ENCODE data around the gene SYT3. TPM values are rescaled to one million over a fixed set of nuclear protein-coding genes. Genes with fewer than 3 reads are reported as not detected.
"Not testable (repeated sequence)": the region's sequence is repeated elsewhere in the genome, so short reads cannot be mapped to it uniquely, and the experiment has no call there.

SYT3 gene
- total RNA-seq, 1 donor from 2014 or later = 0.47 TPM

DNA sequence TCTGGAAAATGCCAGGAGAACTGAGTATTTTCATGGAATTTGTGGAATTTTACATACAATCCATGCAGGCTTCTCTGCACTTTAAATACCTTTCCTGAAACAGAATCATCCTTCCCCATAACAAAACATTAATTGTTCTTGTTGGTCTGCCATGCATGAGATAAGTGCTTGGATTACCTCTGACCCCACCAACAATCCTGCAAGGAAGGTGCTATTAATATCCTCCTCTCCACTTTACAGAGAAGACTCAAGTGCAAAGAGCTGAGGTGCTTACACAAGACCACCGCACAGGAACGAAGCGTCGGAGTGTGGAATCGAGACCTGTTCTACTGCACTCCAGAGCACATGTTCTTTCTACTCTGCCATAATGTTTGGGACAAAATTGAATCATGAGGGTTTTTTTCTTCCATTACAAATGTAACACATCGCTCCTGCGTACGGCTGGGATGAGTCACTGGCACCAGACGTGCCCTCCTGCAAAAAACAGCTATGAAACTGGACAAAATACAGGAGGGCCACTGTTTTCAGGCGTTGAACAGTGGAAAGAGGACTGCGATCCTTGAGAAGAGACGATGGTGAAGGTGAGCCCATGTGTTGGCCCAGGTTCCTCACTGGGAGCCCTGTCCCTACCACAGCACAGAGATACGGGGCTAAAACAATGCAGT, 58.6 kb downstream of the SYT3 start:
- TF ChIP-seq, protein P1, sequence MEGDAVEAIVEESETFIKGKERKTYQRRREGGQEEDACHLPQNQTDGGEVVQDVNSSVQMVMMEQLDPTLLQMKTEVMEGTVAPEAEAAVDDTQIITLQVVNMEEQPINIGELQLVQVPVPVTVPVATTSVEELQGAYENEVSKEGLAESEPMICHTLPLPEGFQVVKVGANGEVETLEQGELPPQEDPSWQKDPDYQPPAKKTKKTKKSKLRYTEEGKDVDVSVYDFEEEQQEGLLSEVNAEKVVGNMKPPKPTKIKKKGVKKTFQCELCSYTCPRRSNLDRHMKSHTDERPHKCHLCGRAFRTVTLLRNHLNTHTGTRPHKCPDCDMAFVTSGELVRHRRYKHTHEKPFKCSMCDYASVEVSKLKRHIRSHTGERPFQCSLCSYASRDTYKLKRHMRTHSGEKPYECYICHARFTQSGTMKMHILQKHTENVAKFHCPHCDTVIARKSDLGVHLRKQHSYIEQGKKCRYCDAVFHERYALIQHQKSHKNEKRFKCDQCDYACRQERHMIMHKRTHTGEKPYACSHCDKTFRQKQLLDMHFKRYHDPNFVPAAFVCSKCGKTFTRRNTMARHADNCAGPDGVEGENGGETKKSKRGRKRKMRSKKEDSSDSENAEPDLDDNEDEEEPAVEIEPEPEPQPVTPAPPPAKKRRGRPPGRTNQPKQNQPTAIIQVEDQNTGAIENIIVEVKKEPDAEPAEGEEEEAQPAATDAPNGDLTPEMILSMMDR (IDR thresholded peaks at IDR 0.05) = no peak
- Mint-ChIP-seq H3K27ac (ENCODE audit: unreplicated experiment) (no peak overlapping the region), H3K36me3 (ENCODE audit: low read depth) (no peaks in the 10 kb centered on the region)

DNA sequence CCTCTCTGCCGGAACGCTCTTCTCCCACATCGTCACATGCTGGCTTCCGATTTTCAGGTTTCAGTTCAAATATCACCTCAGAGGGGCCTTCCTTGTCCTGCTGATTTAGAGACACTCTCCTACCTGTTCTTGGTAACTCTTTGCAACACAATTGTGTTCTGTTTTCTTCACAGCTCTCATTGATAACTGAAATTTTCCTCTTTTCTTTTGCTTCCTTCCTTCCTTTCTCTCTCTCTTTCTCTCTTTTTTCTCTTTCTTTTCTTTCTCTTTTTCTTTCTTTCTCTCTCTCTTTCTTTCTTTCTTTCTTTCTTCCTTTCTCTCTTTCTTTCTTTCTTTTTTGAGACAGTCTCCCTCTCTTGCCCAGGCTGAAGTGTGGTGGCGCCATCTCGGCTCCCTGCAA, 59.4 kb downstream of the SYT3 start:
- Mint-ChIP-seq H3K27me3 (ENCODE audit: low read depth) (peaks cover 9% of the 10 kb centered on the region), H3K4me3 (ENCODE audit: unreplicated experiment) (no peak overlapping the region), H3K4me1 (ENCODE audit: low read depth) (peaks cover 4% of the 10 kb centered on the region), H3K36me3 (ENCODE audit: low read depth) (no peaks in the 10 kb centered on the region), H3K9me3 (ENCODE audit: low read depth) (no peaks in the 10 kb centered on the region), H3K27ac (ENCODE audit: unreplicated experiment) (no peak overlapping the region)
- TF ChIP-seq, protein P1 (IDR thresholded peaks at IDR 0.05) = no peak
- DNase-seq (ENCODE audit: low spot score) = no peak

More for the DNA sequence above, 58.6 kb downstream of the SYT3 start:
- no peak overlapping the region for H3K4me3 Mint-ChIP-seq (ENCODE audit: unreplicated experiment)
- H3K4me1 Mint-ChIP-seq (ENCODE audit: low read depth) = peaks cover 4% of the 10 kb centered on the region
- DNase-seq (ENCODE audit: low spot score) = peak; percentile 25
- H3K9me3 Mint-ChIP-seq (ENCODE audit: low read depth) = no peaks in the 10 kb centered on the region
- H3K27me3 Mint-ChIP-seq (ENCODE audit: low read depth) = peaks cover 9% of the 10 kb centered on the region

DNA sequence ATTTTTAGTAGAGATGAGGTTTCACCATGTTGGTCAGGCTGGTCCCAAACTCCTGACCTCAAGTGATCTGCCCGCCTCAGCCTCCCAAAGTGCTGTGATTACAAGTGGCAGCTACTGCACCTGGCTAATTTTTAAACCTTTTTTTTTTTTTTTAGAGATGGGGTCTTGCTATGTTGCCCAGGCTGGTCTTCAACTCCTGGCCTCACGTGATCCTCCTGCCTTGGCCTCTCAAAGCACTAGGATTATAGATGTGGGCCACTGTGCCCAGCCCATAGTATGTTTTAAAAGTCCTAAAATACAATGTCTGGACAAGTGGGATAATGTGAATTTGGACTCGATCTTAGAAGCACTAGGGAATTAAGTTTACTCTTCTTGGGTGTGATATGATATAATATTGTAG, 62.9 kb downstream of the SYT3 start:
- H3K4me1 Mint-ChIP-seq (ENCODE audit: low read depth); H3K36me3 Mint-ChIP-seq (ENCODE audit: low read depth); H3K27ac Mint-ChIP-seq (ENCODE audit: unreplicated experiment); H3K9me3 Mint-ChIP-seq (ENCODE audit: low read depth); H3K27me3 Mint-ChIP-seq (ENCODE audit: low read depth); DNase-seq (ENCODE audit: low spot score); H3K4me3 Mint-ChIP-seq (ENCODE audit: unreplicated experiment): not testable (repeated sequence)

DNA sequence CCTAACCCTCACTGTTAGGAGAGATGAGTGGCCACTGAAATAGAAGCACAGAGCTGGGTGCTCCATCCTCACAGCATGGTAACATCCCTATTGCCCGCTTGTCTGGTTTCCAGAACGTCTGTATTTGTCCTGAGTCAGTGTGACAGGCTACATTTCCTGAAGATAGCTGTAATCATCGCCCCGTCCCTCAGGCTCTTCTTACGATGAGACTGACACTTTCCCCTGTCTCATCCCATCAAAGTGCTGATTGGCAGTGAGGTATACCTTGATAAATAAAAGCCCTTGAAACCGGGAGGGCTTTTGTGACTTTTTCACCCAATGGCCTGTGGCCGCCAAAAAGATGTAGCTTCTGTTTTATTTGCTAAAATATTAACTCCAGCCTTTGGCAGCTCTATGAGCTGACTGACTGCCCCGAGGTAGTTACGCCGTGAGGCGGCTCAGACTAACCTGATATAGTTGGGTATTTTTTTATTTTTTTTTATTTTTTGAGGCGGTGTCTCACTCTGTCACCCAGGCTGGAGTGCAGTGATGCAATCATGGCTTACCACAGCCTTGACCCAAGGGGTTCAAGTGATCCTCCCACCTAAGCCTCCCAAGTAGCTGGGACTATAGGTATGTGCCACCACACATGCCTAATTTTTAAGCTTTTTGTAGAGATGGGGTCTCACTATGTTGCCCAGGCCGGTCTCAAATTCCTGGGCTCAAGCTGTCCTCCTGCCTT, 65.8 kb downstream of the SYT3 start:
- Mint-ChIP-seq H3K36me3 (ENCODE audit: low read depth) (no peaks in the 10 kb centered on the region), H3K4me1 (ENCODE audit: low read depth) (no peaks in the 10 kb centered on the region), H3K27ac (ENCODE audit: unreplicated experiment) (no peak overlapping the region), H3K27me3 (ENCODE audit: low read depth) (peaks cover 21% of the 10 kb centered on the region), H3K4me3 (ENCODE audit: unreplicated experiment) (no peak overlapping the region), H3K9me3 (ENCODE audit: low read depth) (no peaks in the 10 kb centered on the region)
- DNase-seq (ENCODE audit: low spot score) = peak; percentile 25
- TF ChIP-seq, protein P1 (IDR thresholded peaks at IDR 0.05) = no peak

Other genes with a start within 250 kb of the SYT3 start
- not detected in 3 replicates for gene SPIB, start 220.9 kb downstream of the SYT3 start, total RNA-seq
- not detected in 3 replicates for gene MYBPC2, start 207.0 kb downstream of the SYT3 start, total RNA-seq
- gene EMC10, start 163.4 kb downstream of the SYT3 start, total RNA-seq = 132 to 144 TPM (median 144 TPM) in 3 replicates
- gene GARIN5A, start 163.0 kb downstream of the SYT3 start, total RNA-seq = 1.7 to 2.1 TPM (median 1.9 TPM) in 3 replicates
- gene JOSD2, start 128.7 kb downstream of the SYT3 start, total RNA-seq = 42.5 to 44.7 TPM (median 43.1 TPM) in 3 replicates
- gene ASPDH, start 126.0 kb downstream of the SYT3 start, total RNA-seq = not detected in 3 replicates
- 0.31 to 1.2 TPM (median 0.52 TPM) in 3 replicates for gene LRRC4B, start 71.4 kb downstream of the SYT3 start, total RNA-seq
- gene C19orf81, start 9.6 kb upstream of the SYT3 start, total RNA-seq = 1.7 to 4.3 TPM (median 2.5 TPM) in 3 replicates
- 0.27 to 0.65 TPM (median 0.41 TPM) in 3 replicates for gene SHANK1, start 79.9 kb upstream of the SYT3 start, total RNA-seq
- gene CLEC11A, start 83.5 kb upstream of the SYT3 start, total RNA-seq = 2.9 to 5.4 TPM (median 5.1 TPM) in 3 replicates
- gene GPR32, start 130.6 kb upstream of the SYT3 start, total RNA-seq = not detected in 3 replicates
- gene ACP4, start 150.5 kb upstream of the SYT3 start, total RNA-seq = not detected in 3 replicates
- not detected in 3 replicates for gene KLK1, start 183.9 kb upstream of the SYT3 start, total RNA-seq
- not detected in 3 replicates for gene KLK15, start 193.7 kb upstream of the SYT3 start, total RNA-seq
- gene KLK3, start 215.0 kb upstream of the SYT3 start, total RNA-seq = not detected in 3 replicates
- not detected in 3 replicates for gene KLK2, start 233.6 kb upstream of the SYT3 start, total RNA-seq

Measured in chondrocyte (in vitro differentiated cells).